ENCODE data around the gene MITD1. TPM values are rescaled to one million over a fixed set of nuclear protein-coding genes. Genes with fewer than 3 reads are reported as not detected.

MITD1 gene
- total RNA-seq, 1 donor from 2014 or later = 22.6 TPM

DNA sequence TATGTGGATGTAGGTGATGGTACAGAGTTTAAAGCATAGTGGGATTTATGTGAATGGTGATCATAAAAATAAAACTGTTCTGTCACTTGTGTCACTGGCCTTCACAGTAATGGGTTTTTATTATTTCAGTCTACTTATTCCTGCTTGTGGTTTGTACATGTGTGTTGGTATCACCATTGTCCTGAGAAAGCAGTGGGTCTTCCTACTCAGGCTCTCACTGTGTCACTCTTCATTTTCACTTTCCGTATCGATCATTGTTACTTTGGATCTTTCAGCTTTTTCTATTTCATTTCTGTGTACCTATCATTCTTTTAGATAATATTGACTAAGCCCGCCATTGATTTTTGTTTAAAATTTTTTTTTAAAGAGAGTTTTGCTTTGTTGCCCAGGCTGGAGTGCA is 7.5 kb upstream of the MITD1 start:
- Mint-ChIP-seq H3K4me3 (ENCODE audit: unreplicated experiment) (no peak overlapping the region), H3K27me3 (ENCODE audit: unreplicated experiment) (no peaks in the 10 kb centered on the region)
- TF ChIP-seq, protein P1, sequence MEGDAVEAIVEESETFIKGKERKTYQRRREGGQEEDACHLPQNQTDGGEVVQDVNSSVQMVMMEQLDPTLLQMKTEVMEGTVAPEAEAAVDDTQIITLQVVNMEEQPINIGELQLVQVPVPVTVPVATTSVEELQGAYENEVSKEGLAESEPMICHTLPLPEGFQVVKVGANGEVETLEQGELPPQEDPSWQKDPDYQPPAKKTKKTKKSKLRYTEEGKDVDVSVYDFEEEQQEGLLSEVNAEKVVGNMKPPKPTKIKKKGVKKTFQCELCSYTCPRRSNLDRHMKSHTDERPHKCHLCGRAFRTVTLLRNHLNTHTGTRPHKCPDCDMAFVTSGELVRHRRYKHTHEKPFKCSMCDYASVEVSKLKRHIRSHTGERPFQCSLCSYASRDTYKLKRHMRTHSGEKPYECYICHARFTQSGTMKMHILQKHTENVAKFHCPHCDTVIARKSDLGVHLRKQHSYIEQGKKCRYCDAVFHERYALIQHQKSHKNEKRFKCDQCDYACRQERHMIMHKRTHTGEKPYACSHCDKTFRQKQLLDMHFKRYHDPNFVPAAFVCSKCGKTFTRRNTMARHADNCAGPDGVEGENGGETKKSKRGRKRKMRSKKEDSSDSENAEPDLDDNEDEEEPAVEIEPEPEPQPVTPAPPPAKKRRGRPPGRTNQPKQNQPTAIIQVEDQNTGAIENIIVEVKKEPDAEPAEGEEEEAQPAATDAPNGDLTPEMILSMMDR (IDR thresholded peaks at IDR 0.05) = no peak

GRCh38 chr2:99187011-99187410 is 6.2 kb upstream of the MITD1 start:
- no peaks in the 10 kb centered on the region for H3K27me3 Mint-ChIP-seq (ENCODE audit: unreplicated experiment)
- H3K9me3 Mint-ChIP-seq (ENCODE audit: unreplicated experiment) = no peaks in the 10 kb centered on the region
- peaks cover 10% of the 10 kb centered on the region for H3K4me1 Mint-ChIP-seq (ENCODE audit: unreplicated experiment)
- TF ChIP-seq, protein P1 (IDR thresholded peaks at IDR 0.05) = no peak
- H3K4me3 Mint-ChIP-seq (ENCODE audit: unreplicated experiment) = no peak overlapping the region
- no peak overlapping the region for H3K27ac Mint-ChIP-seq (ENCODE audit: unreplicated experiment)
- H3K36me3 Mint-ChIP-seq (ENCODE audit: unreplicated experiment) = peaks cover 14% of the 10 kb centered on the region
- no peak for DNase-seq (ENCODE audit: extremely low spot score, unreplicated experiment)

More for the DNA sequence above, 7.5 kb upstream of the MITD1 start:
- H3K27ac Mint-ChIP-seq (ENCODE audit: unreplicated experiment) = no peak overlapping the region
- H3K36me3 Mint-ChIP-seq (ENCODE audit: unreplicated experiment) = peaks cover 21% of the 10 kb centered on the region
- peaks cover 3% of the 10 kb centered on the region for H3K4me1 Mint-ChIP-seq (ENCODE audit: unreplicated experiment)
- no peaks in the 10 kb centered on the region for H3K9me3 Mint-ChIP-seq (ENCODE audit: unreplicated experiment)
- DNase-seq (ENCODE audit: extremely low spot score, unreplicated experiment) = no peak

DNA sequence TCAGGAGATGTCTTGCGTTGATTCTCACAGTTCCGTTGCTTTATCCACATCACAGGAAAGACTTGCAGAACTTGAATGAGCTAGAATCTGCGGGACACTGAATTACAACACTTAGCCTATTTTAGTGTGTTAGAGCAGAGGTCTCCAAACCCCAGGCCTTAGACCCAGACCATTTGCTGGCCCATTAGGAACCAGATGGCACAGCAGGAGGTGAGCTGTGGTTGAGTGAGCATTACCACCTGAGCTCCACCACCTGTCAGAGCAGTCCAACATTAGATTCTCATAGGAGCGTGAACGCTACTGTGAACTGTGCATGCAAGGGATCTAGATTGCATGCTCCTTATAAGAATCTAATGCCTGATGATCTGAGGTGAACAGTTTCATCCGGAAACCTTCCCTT is 4.0 kb upstream of the MITD1 start:
- no peak for DNase-seq (ENCODE audit: extremely low spot score, unreplicated experiment)
- Mint-ChIP-seq H3K4me3 (ENCODE audit: unreplicated experiment) (no peak overlapping the region), H3K27me3 (ENCODE audit: unreplicated experiment) (no peaks in the 10 kb centered on the region), H3K4me1 (ENCODE audit: unreplicated experiment) (peaks cover 24% of the 10 kb centered on the region), H3K9me3 (ENCODE audit: unreplicated experiment) (no peaks in the 10 kb centered on the region), H3K36me3 (ENCODE audit: unreplicated experiment) (peaks cover 6% of the 10 kb centered on the region), H3K27ac (ENCODE audit: unreplicated experiment) (no peak overlapping the region)
- TF ChIP-seq, protein P1 (IDR thresholded peaks at IDR 0.05) = no peak

- H3K4me3 Mint-ChIP-seq (ENCODE audit: unreplicated experiment) = no peak overlapping the region
Observed at GRCh38 chr2:99183025-99183424, 2.2 kb upstream of the MITD1 start.

GRCh38 chr2:99181624-99182000 is 754 bp upstream of the MITD1 start:
- H3K4me3 Mint-ChIP-seq (ENCODE audit: unreplicated experiment) = peak overlapping the region; percentile 98
- H3K27ac Mint-ChIP-seq (ENCODE audit: unreplicated experiment) = peak overlapping the region; percentile 96
- peaks cover 34% of the 10 kb centered on the region for H3K4me1 Mint-ChIP-seq (ENCODE audit: unreplicated experiment)
- TF ChIP-seq, protein P1 (IDR thresholded peaks at IDR 0.05) = no peak
- no peaks in the 10 kb centered on the region for H3K27me3 Mint-ChIP-seq (ENCODE audit: unreplicated experiment)
- H3K36me3 Mint-ChIP-seq (ENCODE audit: unreplicated experiment) = peaks cover 5% of the 10 kb centered on the region
- H3K9me3 Mint-ChIP-seq (ENCODE audit: unreplicated experiment) = no peaks in the 10 kb centered on the region
- no peak for DNase-seq (ENCODE audit: extremely low spot score, unreplicated experiment)

More at GRCh38 chr2:99183025-99183424, 2.2 kb upstream of the MITD1 start:
- TF ChIP-seq, protein P1 (IDR thresholded peaks at IDR 0.05) = no peak
- no peak for DNase-seq (ENCODE audit: extremely low spot score, unreplicated experiment)
- H3K27me3 Mint-ChIP-seq (ENCODE audit: unreplicated experiment) = no peaks in the 10 kb centered on the region
- H3K9me3 Mint-ChIP-seq (ENCODE audit: unreplicated experiment) = no peaks in the 10 kb centered on the region
- H3K36me3 Mint-ChIP-seq (ENCODE audit: unreplicated experiment) = peaks cover 1% of the 10 kb centered on the region
- H3K27ac Mint-ChIP-seq (ENCODE audit: unreplicated experiment) = no peak overlapping the region
- peaks cover 34% of the 10 kb centered on the region for H3K4me1 Mint-ChIP-seq (ENCODE audit: unreplicated experiment)
